Testis (tissue), 2 donors: ENCODE measurements around the gene TMC1.

Source experiments
- CTCF ChIP-seq, 3 experiments: fragments of 450-650 bp in 2 of 3; fragments of 200-600 bp in 1 of 3; sonication (generic) in 1 of 3; IDR thresholded peaks; one replicate each; pipeline ENCODE4 v1.5.1; 2016 to 2019; ENCODE audit warnings: antibody characterized with exemption in 3 of 3, mild to moderate bottlenecking in 2 of 3, moderate library complexity in 1 of 3
- POLR2A ChIP-seq: fragments of 450-650 bp; IDR thresholded peaks from one replicate; pipeline ENCODE4 v1.6.1; 2017; ENCODE audit warnings: antibody characterized with exemption, mild to moderate bottlenecking, moderate library complexity

- TF ChIP-seq CTCF (IDR thresholded peaks at IDR 0.05): no peak
- TF ChIP-seq POLR2A: no peak
Measured at GRCh38 chr9:72598639-72599038, 77.2 kb downstream of the TMC1 start.
